ENCODE results near the gene NBL1. TPM values are rescaled to one million over a fixed set of nuclear protein-coding genes. Genes with fewer than 3 reads are reported as not detected.
"Not testable (repeated sequence)": the region's sequence is repeated elsewhere in the genome, so short reads cannot be mapped to it uniquely, and the experiment has no call there.

NBL1 gene
- total RNA-seq, 2 experiments from 2014 or later = 12.2 to 15.2 TPM

GRCh38 chr1:19628879-19629278, 15.2 kb upstream of the NBL1 start:
- no peak for DNase-seq
- Mint-ChIP-seq H3K27ac (peak overlapping the region; percentile 5), H3K4me3 (no peak overlapping the region), H3K27me3 (ENCODE audit: low read depth) (no peaks in the 10 kb centered on the region), H3K9me3 (no peaks in the 10 kb centered on the region), H3K4me1 (ENCODE audit: low read depth) (no peaks in the 10 kb centered on the region), H3K36me3 (ENCODE audit: low read depth) (peaks cover 18% of the 10 kb centered on the region)
- intact Hi-C loops (cut with micrococcal nuclease) = no loop called here
- CTCF ChIA-PET = interaction anchor here (1.0 kb wide), 1 partner anchor 75 kb away, joined by 3 read pairs; no protein-coding TSS in a partner anchor

GRCh38 chr1:19629357-19629756, 14.8 kb upstream of the NBL1 start:
- Mint-ChIP-seq H3K4me3 (no peak overlapping the region), H3K36me3 (ENCODE audit: low read depth) (peaks cover 18% of the 10 kb centered on the region), H3K27ac (no peak overlapping the region), H3K27me3 (ENCODE audit: low read depth) (no peaks in the 10 kb centered on the region), H3K9me3 (no peaks in the 10 kb centered on the region), H3K4me1 (ENCODE audit: low read depth) (no peaks in the 10 kb centered on the region)
- intact Hi-C loops (cut with micrococcal nuclease) = no loop called here
- CTCF ChIA-PET = interaction anchor here (1.0 to 1.7 kb wide), 2 partner anchors 25 to 75 kb away, joined by 3 read pairs; no protein-coding TSS in a partner anchor
- no peak for DNase-seq

GRCh38 chr1:19630192-19630591, 13.9 kb upstream of the NBL1 start:
- H3K9me3 Mint-ChIP-seq; H3K27ac Mint-ChIP-seq; H3K4me3 Mint-ChIP-seq; DNase-seq; H3K4me1 Mint-ChIP-seq (ENCODE audit: low read depth); intact Hi-C loops (cut with micrococcal nuclease); H3K27me3 Mint-ChIP-seq (ENCODE audit: low read depth): not testable (repeated sequence)
- peaks cover 16% of the 10 kb centered on the region for H3K36me3 Mint-ChIP-seq (ENCODE audit: low read depth)
- CTCF ChIA-PET = interaction anchor here (0.6 to 1.7 kb wide), 3 partner anchors 10 to 426 kb away, joined by 3 read pairs; no protein-coding TSS in a partner anchor

DNA sequence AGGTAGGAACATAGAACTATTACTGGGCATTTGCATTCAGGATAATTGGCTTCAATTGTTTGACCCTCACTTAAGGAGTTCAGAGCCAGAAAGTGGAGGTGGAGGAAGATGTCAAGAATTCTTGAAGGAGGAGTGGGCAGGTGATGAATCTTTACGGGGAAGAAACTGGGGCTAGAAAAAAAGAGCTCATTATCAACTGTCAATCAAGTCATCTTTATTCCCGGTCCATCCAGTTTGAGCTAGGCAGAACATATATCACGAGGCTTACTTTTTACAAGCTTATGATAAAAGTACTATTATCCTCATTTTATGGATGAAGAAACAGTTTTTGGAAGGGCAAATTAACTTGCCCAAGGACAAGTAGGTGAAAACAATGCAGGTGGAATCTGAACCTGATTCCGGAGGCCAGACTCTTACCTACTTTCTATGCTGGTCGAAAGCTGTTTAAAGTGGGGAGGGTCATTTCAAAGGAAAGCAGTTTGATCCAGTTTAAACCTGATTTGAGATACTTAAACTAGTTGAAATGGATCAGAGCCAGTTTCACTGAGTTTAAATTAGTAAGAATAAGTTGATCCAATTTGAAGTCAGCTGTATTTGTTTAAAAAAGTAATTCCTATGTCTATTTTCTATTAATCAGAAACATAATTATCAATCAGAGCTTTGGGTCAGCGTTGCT, 13.3 kb upstream of the NBL1 start:
- no peak overlapping the region for H3K4me3 Mint-ChIP-seq
- no peaks in the 10 kb centered on the region for H3K4me1 Mint-ChIP-seq (ENCODE audit: low read depth)
- CTCF ChIA-PET = interaction anchor here (0.7 to 1.7 kb wide), 4 partner anchors 10 to 198 kb away, joined by 3 read pairs; no protein-coding TSS in a partner anchor
- no peak for DNase-seq
- no peaks in the 10 kb centered on the region for H3K27me3 Mint-ChIP-seq (ENCODE audit: low read depth)
- intact Hi-C loops (cut with micrococcal nuclease) = no loop called here
- H3K27ac Mint-ChIP-seq = no peak overlapping the region
- no peaks in the 10 kb centered on the region for H3K9me3 Mint-ChIP-seq
- H3K36me3 Mint-ChIP-seq (ENCODE audit: low read depth) = peaks cover 15% of the 10 kb centered on the region

DNA sequence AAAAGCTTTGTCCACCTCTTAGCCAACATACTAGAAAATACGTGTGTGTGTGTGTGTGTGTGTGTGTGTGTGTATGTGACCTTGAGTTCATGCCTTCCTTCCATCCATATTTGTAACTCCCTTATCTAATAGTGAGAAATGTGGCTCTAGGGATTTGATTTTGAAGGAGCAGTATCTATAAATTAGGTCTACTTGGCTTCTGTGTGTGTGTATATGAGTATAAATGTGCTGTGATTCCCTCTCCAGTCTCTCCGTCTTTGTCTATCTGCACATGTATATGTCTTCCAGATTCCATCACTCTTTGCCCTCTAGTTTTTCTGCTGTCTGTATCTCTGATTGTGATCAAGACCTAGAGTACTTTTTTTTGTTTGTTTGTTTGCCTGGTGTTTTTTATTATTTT, 11.9 kb upstream of the NBL1 start:
- Mint-ChIP-seq H3K36me3 (ENCODE audit: low read depth) (peaks cover 8% of the 10 kb centered on the region), H3K9me3 (no peaks in the 10 kb centered on the region), H3K27me3 (ENCODE audit: low read depth) (no peaks in the 10 kb centered on the region), H3K4me3 (no peak overlapping the region), H3K4me1 (ENCODE audit: low read depth) (no peaks in the 10 kb centered on the region), H3K27ac (no peak overlapping the region)
- no peak for DNase-seq
- intact Hi-C loops (cut with micrococcal nuclease) = no loop called here
- CTCF ChIA-PET = no interaction called here

DNA sequence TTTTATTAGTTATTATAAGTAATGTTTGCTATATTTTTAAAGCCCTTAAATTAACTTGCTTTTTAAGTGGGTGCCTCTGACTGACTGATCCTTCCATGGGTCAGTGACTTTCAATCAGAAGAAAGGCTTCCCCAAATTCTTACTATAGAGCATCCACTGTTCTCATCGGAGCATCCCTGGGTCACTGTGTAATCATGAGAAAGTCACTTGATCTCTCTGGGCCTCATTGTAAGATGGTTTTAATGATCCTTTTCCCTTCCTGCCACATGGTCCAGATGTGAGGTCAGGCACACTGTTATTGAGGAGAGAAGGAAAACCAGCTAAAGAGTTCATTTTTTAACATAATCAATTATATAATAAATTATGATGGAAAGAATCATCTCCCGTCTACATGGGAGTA, 11.0 kb upstream of the NBL1 start:
- Mint-ChIP-seq H3K27ac (no peak overlapping the region), H3K36me3 (ENCODE audit: low read depth) (peaks cover 5% of the 10 kb centered on the region), H3K27me3 (ENCODE audit: low read depth) (no peaks in the 10 kb centered on the region), H3K4me1 (ENCODE audit: low read depth) (no peaks in the 10 kb centered on the region), H3K4me3 (no peak overlapping the region), H3K9me3 (no peaks in the 10 kb centered on the region)
- CTCF ChIA-PET = no interaction called here
- no peak for DNase-seq
- intact Hi-C loops (cut with micrococcal nuclease) = no loop called here

- DNase-seq; H3K27ac Mint-ChIP-seq; H3K4me1 Mint-ChIP-seq (ENCODE audit: low read depth); CTCF ChIA-PET; H3K4me3 Mint-ChIP-seq; intact Hi-C loops (cut with micrococcal nuclease); H3K27me3 Mint-ChIP-seq (ENCODE audit: low read depth); H3K36me3 Mint-ChIP-seq (ENCODE audit: low read depth); H3K9me3 Mint-ChIP-seq: not testable (repeated sequence)
These were observed 9.0 kb upstream of the NBL1 start for GRCh38 chr1:19635064-19635463.

DNA sequence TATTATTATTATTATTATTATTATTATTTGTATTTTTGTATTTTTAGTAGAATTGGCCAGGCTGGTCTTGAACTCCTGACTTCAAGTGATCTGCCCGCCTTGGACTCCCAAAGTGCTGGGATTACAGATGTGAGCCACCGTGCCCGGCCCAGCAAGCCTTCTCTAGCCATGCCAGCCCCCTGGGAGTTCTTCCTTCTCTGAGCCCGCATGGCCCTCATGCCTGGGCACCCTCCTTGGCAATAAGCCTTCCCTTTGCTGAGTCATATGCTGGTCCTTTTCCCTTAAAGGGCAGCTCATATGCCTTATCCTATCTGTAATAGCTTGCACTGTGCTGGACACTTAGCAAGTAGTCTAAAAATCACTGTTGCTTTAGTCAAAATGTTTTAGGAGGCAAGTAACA, 8.5 kb upstream of the NBL1 start:
- no peak for DNase-seq
- intact Hi-C loops (cut with micrococcal nuclease) = no loop called here
- Mint-ChIP-seq H3K27me3 (ENCODE audit: low read depth) (no peaks in the 10 kb centered on the region), H3K27ac (no peak overlapping the region), H3K9me3 (no peaks in the 10 kb centered on the region), H3K36me3 (ENCODE audit: low read depth) (no peaks in the 10 kb centered on the region), H3K4me1 (ENCODE audit: low read depth) (no peaks in the 10 kb centered on the region), H3K4me3 (no peak overlapping the region)
- CTCF ChIA-PET = no interaction called here

GRCh38 chr1:19636065-19636464, 8.0 kb upstream of the NBL1 start:
- Mint-ChIP-seq H3K9me3 (no peaks in the 10 kb centered on the region), H3K4me3 (no peak overlapping the region), H3K4me1 (ENCODE audit: low read depth) (no peaks in the 10 kb centered on the region), H3K36me3 (ENCODE audit: low read depth) (no peaks in the 10 kb centered on the region), H3K27me3 (ENCODE audit: low read depth) (no peaks in the 10 kb centered on the region), H3K27ac (no peak overlapping the region)
- CTCF ChIA-PET = interaction anchor here (1.1 kb wide), 1 partner anchor 25 kb away, joined by 4 read pairs; no protein-coding TSS in a partner anchor
- intact Hi-C loops (cut with micrococcal nuclease) = no loop called here
- no peak for DNase-seq

DNA sequence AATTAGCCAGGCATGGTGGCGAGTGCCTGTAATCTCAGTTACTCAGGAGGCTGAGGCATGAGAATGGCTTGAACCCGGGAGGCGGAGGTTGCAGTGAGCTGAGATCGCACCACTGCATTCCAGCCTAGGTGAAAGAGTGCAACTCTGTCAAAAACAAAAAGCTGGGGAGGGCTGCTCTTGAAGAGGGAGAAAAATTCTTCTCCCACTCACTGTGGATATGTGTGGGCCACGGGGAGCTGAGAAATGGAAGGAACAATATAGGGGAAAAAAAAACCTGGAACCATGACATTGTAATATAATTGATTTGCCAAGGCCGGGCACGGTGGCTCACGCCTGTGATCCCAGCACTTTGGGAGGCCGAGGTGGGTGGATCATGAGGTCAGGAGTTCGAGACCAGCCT, 7.4 kb upstream of the NBL1 start:
- H3K4me3 Mint-ChIP-seq; H3K4me1 Mint-ChIP-seq (ENCODE audit: low read depth); H3K27ac Mint-ChIP-seq; DNase-seq; intact Hi-C loops (cut with micrococcal nuclease); H3K36me3 Mint-ChIP-seq (ENCODE audit: low read depth); H3K27me3 Mint-ChIP-seq (ENCODE audit: low read depth); H3K9me3 Mint-ChIP-seq: not testable (repeated sequence)
- CTCF ChIA-PET = interaction anchor here (1.1 kb wide), 1 partner anchor 25 kb away, joined by 4 read pairs; no protein-coding TSS in a partner anchor

- no peak for DNase-seq
- H3K4me3 Mint-ChIP-seq = no peak overlapping the region
- H3K36me3 Mint-ChIP-seq (ENCODE audit: low read depth) = no peaks in the 10 kb centered on the region
- no peaks in the 10 kb centered on the region for H3K4me1 Mint-ChIP-seq (ENCODE audit: low read depth)
- CTCF ChIA-PET = no interaction called here
- H3K27me3 Mint-ChIP-seq (ENCODE audit: low read depth) = no peaks in the 10 kb centered on the region
- H3K9me3 Mint-ChIP-seq = no peaks in the 10 kb centered on the region
- intact Hi-C loops (cut with micrococcal nuclease) = no loop called here
- no peak overlapping the region for H3K27ac Mint-ChIP-seq
These were observed 6.5 kb upstream of the NBL1 start for GRCh38 chr1:19637606-19638005.

GRCh38 chr1:19639228-19639627, 4.9 kb upstream of the NBL1 start:
- H3K4me3 Mint-ChIP-seq; H3K27ac Mint-ChIP-seq; H3K9me3 Mint-ChIP-seq; H3K27me3 Mint-ChIP-seq (ENCODE audit: low read depth); H3K36me3 Mint-ChIP-seq (ENCODE audit: low read depth); DNase-seq; H3K4me1 Mint-ChIP-seq (ENCODE audit: low read depth); intact Hi-C loops (cut with micrococcal nuclease): not testable (repeated sequence)
- CTCF ChIA-PET = interaction anchor here (0.6 to 2.7 kb wide), 2 partner anchors 12 to 23 kb away, joined by 3 to 7 read pairs; no protein-coding TSS in a partner anchor

DNA sequence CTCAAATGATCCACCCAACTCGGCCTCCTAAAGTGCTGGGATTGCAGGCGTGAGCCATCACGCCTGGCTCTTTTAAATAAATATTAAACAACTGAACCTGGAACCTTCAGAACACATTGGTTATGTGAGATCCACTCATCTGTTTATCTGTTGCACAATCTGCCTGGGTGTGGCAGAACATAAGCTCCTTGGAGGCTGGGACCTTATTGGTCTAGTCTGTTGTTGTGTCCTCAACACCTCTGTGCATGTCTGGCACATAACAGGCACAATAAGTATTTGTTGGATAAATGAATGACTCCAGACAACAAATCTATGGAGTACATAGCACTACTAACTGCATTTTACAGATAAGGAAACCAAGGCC, 4.1 kb upstream of the NBL1 start:
- intact Hi-C loops (cut with micrococcal nuclease) = no loop called here
- CTCF ChIA-PET = interaction anchor here (2.7 kb wide), 1 partner anchor 11 kb away, joined by 7 read pairs; no protein-coding TSS in a partner anchor
- Mint-ChIP-seq H3K4me1 (ENCODE audit: low read depth) (peaks cover 6% of the 10 kb centered on the region), H3K4me3 (no peak overlapping the region), H3K9me3 (no peaks in the 10 kb centered on the region), H3K36me3 (ENCODE audit: low read depth) (peaks cover 1% of the 10 kb centered on the region), H3K27ac (no peak overlapping the region), H3K27me3 (ENCODE audit: low read depth) (peaks cover 10% of the 10 kb centered on the region)
- DNase-seq = no peak

Measured in activated naive CD4-positive, alpha-beta T cell treated with anti-CD3 and anti-CD28 coated beads for 36 hours (primary cell).